ENCODE results near the gene NFS1.

The NFS1 gene

GRCh38 chr20:35664466-35665206, 34.5 kb downstream of the NFS1 start, which contains the start of the genes CPNE1 and RBM12:
Gene CPNE1, minus strand, starts transcription at chr20:35664900. Its CDS starts 31,977 bp downstream, at chr20:35632923.
Gene RBM12, minus strand, starts transcription at chr20:35664900. Its CDS starts 9,578 bp downstream, at chr20:35655322.
- Histone ChIP-seq H2AFZ (ENCODE audit: low read depth, low read length) (peak within 1 kb of the TSS; percentile 88), H3K27ac (ENCODE audit: low read length) (peak within 1 kb of the TSS; percentile 90), H4K20me1 (ENCODE audit: insufficient read depth, low read length) (peaks cover 47% of the 10 kb centered on the region), H3K4me2 (ENCODE audit: insufficient read depth, low read length) (peak within 1 kb of the TSS; percentile 91), H3K4me1 (ENCODE audit: insufficient read depth, low read length) (peaks cover 46% of the 10 kb centered on the region), H3K9me3 (ENCODE audit: insufficient read depth, low read length, severe bottlenecking) (no peaks in the 10 kb centered on the region), H3K4me3 (ENCODE audit: low read depth in 1 of 2, low read length in 2 of 2) (peak within 1 kb of the TSS; percentile 73 to 88), H3K27me3 (ENCODE audit: insufficient read depth, low read length, poor library complexity) (no peaks in the 10 kb centered on the region), H3K79me2 (ENCODE audit: insufficient read depth, low read length) (peaks cover 54% of the 10 kb centered on the region), H3K36me3 (ENCODE audit: insufficient read depth, low read length) (peaks cover 14% of the 10 kb centered on the region), H3K9ac (ENCODE audit: low read depth, low read length) (peak within 1 kb of the TSS; percentile 93)
- peak; percentile 90 for ATAC-seq (ENCODE audit: insufficient read depth, low read depth)
- DNase-seq, result peak; percentile 96
- TF ChIP-seq CTCF (IDR thresholded peaks at IDR 0.05; ENCODE audit: borderline replicate concordance, extremely low read depth, low read length, poor library complexity, severe bottlenecking) (no peak), EZH2 (IDR thresholded peaks at IDR 0.05; ENCODE audit: borderline replicate concordance, low read depth, low read length, severe bottlenecking) (no peak)

GRCh38 chr20:35663516-35664465, 35.4 kb downstream of the NFS1 start:
- H3K4me3 ChIP-seq (ENCODE audit: low read depth in 1 of 2, low read length in 2 of 2), result peak overlapping the region; percentile 73 to 88
- TF ChIP-seq CTCF (IDR thresholded peaks at IDR 0.05; ENCODE audit: borderline replicate concordance, extremely low read depth, low read length, poor library complexity, severe bottlenecking) (peak; percentile 22), EZH2 (IDR thresholded peaks at IDR 0.05; ENCODE audit: borderline replicate concordance, low read depth, low read length, severe bottlenecking) (no peak)
- peaks cover 54% of the 10 kb centered on the region for H4K20me1 ChIP-seq (ENCODE audit: insufficient read depth, low read length)
- peaks cover 6% of the 10 kb centered on the region for H3K36me3 ChIP-seq (ENCODE audit: insufficient read depth, low read length)
- H3K79me2 ChIP-seq (ENCODE audit: insufficient read depth, low read length), result peaks cover 63% of the 10 kb centered on the region
- peaks cover 49% of the 10 kb centered on the region for H3K4me1 ChIP-seq (ENCODE audit: insufficient read depth, low read length)
- ATAC-seq (ENCODE audit: insufficient read depth, low read depth) (peak; percentile 43), DNase-seq (peak; percentile 63)
- H3K9me3 ChIP-seq (ENCODE audit: insufficient read depth, low read length, severe bottlenecking), result no peaks in the 10 kb centered on the region
- peak overlapping the region; percentile 93 for H3K9ac ChIP-seq (ENCODE audit: low read depth, low read length)
- no peaks in the 10 kb centered on the region for H3K27me3 ChIP-seq (ENCODE audit: insufficient read depth, low read length, poor library complexity)
- peak overlapping the region; percentile 90 for H3K27ac ChIP-seq (ENCODE audit: low read length)
- H2AFZ ChIP-seq (ENCODE audit: low read depth, low read length), result peak overlapping the region; percentile 88
- peak overlapping the region; percentile 91 for H3K4me2 ChIP-seq (ENCODE audit: insufficient read depth, low read length)

GRCh38 chr20:35662551-35662950, 36.6 kb downstream of the NFS1 start:
- peak; percentile 2 for DNase-seq
- Histone ChIP-seq H3K27ac (ENCODE audit: low read length) (peak overlapping the region; percentile 90), H3K9ac (ENCODE audit: low read depth, low read length) (peak overlapping the region; percentile 93), H4K20me1 (ENCODE audit: insufficient read depth, low read length) (peaks cover 64% of the 10 kb centered on the region), H3K27me3 (ENCODE audit: insufficient read depth, low read length, poor library complexity) (no peaks in the 10 kb centered on the region), H3K36me3 (ENCODE audit: insufficient read depth, low read length) (peaks cover 5% of the 10 kb centered on the region), H3K79me2 (ENCODE audit: insufficient read depth, low read length) (peaks cover 75% of the 10 kb centered on the region), H3K4me1 (ENCODE audit: insufficient read depth, low read length) (peaks cover 51% of the 10 kb centered on the region), H3K4me2 (ENCODE audit: insufficient read depth, low read length) (peak overlapping the region; percentile 91), H3K4me3 (ENCODE audit: low read depth in 1 of 2, low read length in 2 of 2) (peak overlapping the region; percentile 73 to 88; a peak in 3 of 4 replicates), H3K9me3 (ENCODE audit: insufficient read depth, low read length, severe bottlenecking) (no peaks in the 10 kb centered on the region), H2AFZ (ENCODE audit: low read depth, low read length) (no peak overlapping the region)
- no peak for ATAC-seq (ENCODE audit: insufficient read depth, low read depth)
- TF ChIP-seq EZH2 (IDR thresholded peaks at IDR 0.05; ENCODE audit: borderline replicate concordance, low read depth, low read length, severe bottlenecking), result no peak
- TF ChIP-seq CTCF (IDR thresholded peaks at IDR 0.05; ENCODE audit: borderline replicate concordance, extremely low read depth, low read length, poor library complexity, severe bottlenecking), result no peak

All from DND-41 (cell line).